Prostate gland (tissue), 2 donors: Measurements from ENCODE around the gene ELAVL2. TPM values are rescaled to one million over a fixed set of nuclear protein-coding genes. Genes with fewer than 3 reads are reported as not detected.

Experiments used
- DNase-seq: peaks from one replicate; pipeline ENCODE4 v3.0.0-alpha.2; 2019; ENCODE audit warnings: low spot score
- H3K27ac ChIP-seq, 2 donors: fragments of 200-600 bp; sonication (generic); 2 replicates each; pipeline ENCODE4 v1.5.1; 2017 to 2019
- H3K27me3 ChIP-seq: fragments of 200-600 bp; sonication (generic); replicated peaks from 2 replicates; pipeline ENCODE4 v1.5.1; 2019; ENCODE audit not compliant: insufficient read depth
- H3K36me3 ChIP-seq, 2 donors: fragments of 200-600 bp; sonication (generic); 1 replicate in 1 of 2; 2 replicates in 1 of 2; pipeline versions ENCODE4 v1.5.1 to v1.8.1; 2017 to 2019
- H3K4me1 ChIP-seq: fragments of 200-600 bp; sonication (generic); replicated peaks from 2 replicates; pipeline ENCODE4 v1.5.1; 2019
- H3K4me3 ChIP-seq, 2 donors: fragments of 200-600 bp; sonication (generic); 2 replicates each; pipeline ENCODE4 v1.5.1; 2017 to 2019
- H3K9me3 ChIP-seq: fragments of 200-600 bp; sonication (generic); 2 replicates; pipeline ENCODE4 v1.5.1; 2017
- CTCF ChIP-seq, 4 experiments: fragments of 200-600 bp in 2 of 4; fragments of 450-650 bp in 2 of 4; sonication (generic) in 2 of 4; IDR thresholded peaks; 1 replicate in 3 of 4; 2 replicates in 1 of 4; pipeline ENCODE4 v1.5.1; 2016 to 2019; ENCODE audit warnings: antibody characterized with exemption in 4 of 4, mild to moderate bottlenecking in 2 of 4, moderate library complexity in 2 of 4
- POLR2A ChIP-seq: fragments of 450-650 bp; IDR thresholded peaks from one replicate; pipeline ENCODE4 v1.6.1; 2016; ENCODE audit warnings: antibody characterized with exemption, mild to moderate bottlenecking
- POLR2AphosphoS5 ChIP-seq: sonication (generic); formaldehyde crosslinking; IDR thresholded peaks from one replicate; pipeline ENCODE4 v1.6.1; 2017; ENCODE audit warnings: antibody characterized with exemption
- WGBS: methylation state at CpG from one replicate; pipeline ENCODE4 v1.1.5; 2018; 5-methylcytosine and 5-hydroxymethylcytosine counted together
- intact Hi-C: fragments of 100-400 bp; cut with DNase I; formaldehyde crosslinking; loops from one replicate; pipeline ENCODE4 v1.14.2; 2022
- total RNA-seq, 2 donors: library from RNA; depleted of rRNA; stranded (reverse); fragments of >200 nt; gene quantifications; one replicate each; pipeline ENCODE4 v1.1.0, GENCODE V29; 2016

The ELAVL2 gene
- total RNA-seq, 2 donors from 2014 or later, result 0.55 to 43.1 TPM

GRCh38 chr9:23648651-23649050, 177.4 kb downstream of the ELAVL2 start:
- no peaks in the 10 kb centered on the region for H3K27me3 ChIP-seq
- no peak for DNase-seq
- no peaks in the 10 kb centered on the region for H3K4me1 ChIP-seq
- no peaks in the 10 kb centered on the region for H3K9me3 ChIP-seq
- intact Hi-C loops, result no loop called here
- no peaks in the 10 kb centered on the region for H3K36me3 ChIP-seq
- H3K27ac ChIP-seq, result no peak overlapping the region
- no peak overlapping the region for H3K4me3 ChIP-seq
- TF ChIP-seq POLR2A, result no peak
- TF ChIP-seq POLR2AphosphoS5, result no peak
- TF ChIP-seq CTCF (IDR thresholded peaks at IDR 0.05), result no peak
- WGBS, result 70% methylated on average over 2 of the region's 2 CpGs

GRCh38 chr9:23644896-23645295, 181.1 kb downstream of the ELAVL2 start:
- Histone ChIP-seq H3K36me3 (no peaks in the 10 kb centered on the region), H3K9me3 (no peaks in the 10 kb centered on the region), H3K4me3 (no peak overlapping the region), H3K4me1 (no peaks in the 10 kb centered on the region), H3K27ac (no peak overlapping the region), H3K27me3 (no peaks in the 10 kb centered on the region)
- intact Hi-C loops, result no loop called here
- DNase-seq, result no peak
- 90% methylated on average over 4 of the region's 4 CpGs for WGBS
- TF ChIP-seq POLR2AphosphoS5 (no peak), CTCF (IDR thresholded peaks at IDR 0.05) (no peak), POLR2A (no peak)

- intact Hi-C loops, result no loop called here
- Histone ChIP-seq H3K36me3 (no peaks in the 10 kb centered on the region), H3K27ac (no peak overlapping the region), H3K4me3 (no peak overlapping the region), H3K9me3 (no peaks in the 10 kb centered on the region), H3K27me3 (no peaks in the 10 kb centered on the region), H3K4me1 (no peaks in the 10 kb centered on the region)
- WGBS, result 71% methylated on average over 6 of the region's 6 CpGs
- TF ChIP-seq POLR2AphosphoS5 (no peak), POLR2A (no peak), CTCF (IDR thresholded peaks at IDR 0.05) (no peak)
- no peak for DNase-seq
Observed at GRCh38 chr9:23644326-23644725, 181.7 kb downstream of the ELAVL2 start.

- H3K4me1 ChIP-seq, result no peaks in the 10 kb centered on the region
- H3K36me3 ChIP-seq, result no peaks in the 10 kb centered on the region
- intact Hi-C loops, result no loop called here
- TF ChIP-seq POLR2A (no peak), POLR2AphosphoS5 (no peak), CTCF (IDR thresholded peaks at IDR 0.05) (no peak)
- H3K27me3 ChIP-seq, result no peaks in the 10 kb centered on the region
- WGBS, result 100% methylated on average over 1 of the region's 1 CpG
- no peak overlapping the region for H3K4me3 ChIP-seq
- no peaks in the 10 kb centered on the region for H3K9me3 ChIP-seq
- no peak overlapping the region for H3K27ac ChIP-seq
- no peak for DNase-seq
Observed at GRCh38 chr9:23643656-23644258, 182.3 kb downstream of the ELAVL2 start.
